Activated CD8-positive, alpha-beta memory T cell treated with anti-CD3 and anti-CD28 coated beads, Interleukin-2, amount 50 U/mL, for 48 hours (primary cell): ENCODE measurements around the gene RFTN1.
A peak's percentile ranks its signal among the peaks of the same experiment; 100 is the strongest.

ENCODE experiments used
- DNase-seq: peaks from one replicate; pipeline ENCODE4 v3.0.0-alpha.2; 2020

The RFTN1 gene

DNA sequence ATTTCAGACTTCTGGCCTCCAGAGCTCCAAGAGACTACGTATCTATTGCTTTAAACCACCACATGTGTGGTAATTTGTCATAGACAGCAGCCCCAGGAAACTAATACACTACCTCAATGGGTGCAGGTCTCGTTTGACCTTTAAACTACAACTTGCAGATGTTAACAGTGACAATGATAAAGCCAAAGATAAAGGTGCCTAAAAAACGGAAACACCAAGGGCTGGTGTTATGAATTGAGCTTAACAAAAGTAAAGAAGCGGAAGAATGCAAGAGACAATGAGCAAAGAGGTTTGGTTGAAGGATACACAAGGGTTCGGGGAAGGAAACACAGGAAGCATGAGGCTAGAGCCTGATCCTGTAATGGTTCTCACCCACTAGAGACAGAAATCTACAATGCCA is 50.8 kb downstream of the RFTN1 start:
- DNase-seq: no peak

DNA sequence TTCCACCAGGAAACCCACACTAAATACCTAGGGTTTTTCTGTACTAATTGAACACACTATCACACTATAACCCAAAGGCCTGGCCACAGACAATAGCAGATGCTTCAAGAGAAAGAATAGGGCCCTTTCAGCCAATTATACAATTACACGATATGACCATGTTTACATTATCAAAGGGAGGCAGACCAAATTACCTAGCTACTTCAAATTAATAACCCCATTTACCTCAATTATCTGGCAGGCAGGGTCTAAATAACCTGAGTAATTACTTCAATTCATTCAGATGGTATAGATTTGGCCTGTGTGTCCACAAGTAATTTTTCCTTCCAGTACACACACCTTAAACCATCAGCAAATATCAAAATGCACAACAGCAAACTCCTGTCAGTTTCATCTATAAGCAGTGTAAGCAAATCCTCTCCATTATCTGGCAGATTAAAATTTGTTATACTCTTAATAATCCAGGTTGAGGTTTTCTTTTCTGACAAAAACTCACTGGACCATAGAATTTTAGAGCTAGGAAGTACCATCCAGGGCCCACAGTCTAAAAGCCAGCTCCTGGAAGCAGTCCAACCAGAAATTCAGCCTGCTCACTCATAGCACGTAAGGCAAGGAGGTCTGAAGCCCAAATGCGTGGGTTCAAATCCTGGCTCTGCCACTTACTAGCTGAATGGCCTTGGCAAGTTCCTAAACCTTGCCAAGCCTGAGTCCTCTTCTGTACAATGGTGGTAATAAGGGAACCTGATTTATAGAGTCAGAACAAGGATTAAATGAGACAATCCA is 51.8 kb downstream of the RFTN1 start:
- DNase-seq: no peak

DNA sequence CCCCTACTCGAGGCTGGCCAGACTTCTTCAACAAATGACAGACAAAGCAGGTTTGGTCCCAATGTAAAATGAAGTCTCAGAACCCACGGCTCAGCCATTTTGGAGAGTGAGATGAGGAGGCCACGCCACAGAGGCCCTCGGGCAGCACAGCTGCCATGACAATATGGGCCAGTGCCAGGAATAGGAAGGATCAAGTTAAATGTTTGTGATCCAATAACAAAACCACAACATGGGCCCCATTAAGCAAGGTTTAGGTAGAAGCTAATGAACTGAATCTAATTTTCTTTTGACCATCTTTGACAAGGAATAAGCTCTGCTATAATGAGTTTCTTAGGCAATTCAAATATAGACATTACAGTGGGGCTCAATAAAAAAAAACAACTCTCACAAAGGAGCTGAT is 52.6 kb downstream of the RFTN1 start:
- DNase-seq: no peak

DNA sequence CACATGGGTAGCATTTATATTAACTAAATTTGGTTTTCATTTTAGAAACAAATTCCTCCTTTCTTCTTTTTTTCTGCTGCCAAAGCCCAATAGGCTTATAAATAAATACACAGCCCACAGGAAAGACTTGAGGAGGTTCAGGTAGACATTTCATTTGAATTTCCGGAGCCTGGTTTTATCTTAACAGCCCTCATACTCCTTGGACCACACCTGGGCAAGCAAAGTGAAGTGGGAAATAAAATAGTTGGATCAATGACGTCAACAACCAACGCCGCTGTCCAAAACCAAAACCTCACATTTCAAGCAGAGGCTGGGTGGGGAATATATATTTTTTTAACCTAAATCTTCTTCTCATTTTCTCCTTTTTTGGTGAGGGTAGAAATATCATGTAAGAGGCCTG is 53.2 kb downstream of the RFTN1 start:
- DNase-seq: no peak

DNA sequence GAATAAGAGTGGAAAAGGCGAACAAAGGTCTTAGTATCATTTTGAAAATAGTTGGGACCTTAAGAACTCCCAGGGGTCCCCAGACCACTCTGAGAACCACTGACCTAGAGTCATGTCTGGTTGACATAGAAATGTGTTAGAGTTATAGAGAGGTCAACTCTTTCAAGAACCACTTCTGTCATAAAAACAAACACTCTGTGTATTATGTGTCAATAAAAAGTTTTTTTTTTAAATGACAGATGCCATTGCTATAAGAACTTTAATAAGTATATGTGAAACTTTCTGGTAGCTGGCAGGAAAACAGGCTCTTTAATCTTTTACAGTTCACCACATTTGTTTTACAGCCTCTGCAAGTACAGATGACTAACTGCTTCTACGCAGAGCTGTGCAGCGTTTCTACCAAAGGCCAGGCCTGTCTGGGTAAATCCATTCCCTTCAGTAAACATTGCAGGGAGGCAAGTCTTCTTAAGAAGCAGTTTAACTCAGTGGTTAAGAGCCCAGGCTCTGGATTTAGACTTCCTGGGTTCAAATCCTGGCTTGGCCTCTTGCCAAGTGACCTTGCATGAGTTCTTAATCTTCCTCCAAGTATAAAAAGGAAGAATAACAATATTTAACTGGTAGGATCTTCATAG is 56.6 kb downstream of the RFTN1 start:
- DNase-seq: no peak

DNA sequence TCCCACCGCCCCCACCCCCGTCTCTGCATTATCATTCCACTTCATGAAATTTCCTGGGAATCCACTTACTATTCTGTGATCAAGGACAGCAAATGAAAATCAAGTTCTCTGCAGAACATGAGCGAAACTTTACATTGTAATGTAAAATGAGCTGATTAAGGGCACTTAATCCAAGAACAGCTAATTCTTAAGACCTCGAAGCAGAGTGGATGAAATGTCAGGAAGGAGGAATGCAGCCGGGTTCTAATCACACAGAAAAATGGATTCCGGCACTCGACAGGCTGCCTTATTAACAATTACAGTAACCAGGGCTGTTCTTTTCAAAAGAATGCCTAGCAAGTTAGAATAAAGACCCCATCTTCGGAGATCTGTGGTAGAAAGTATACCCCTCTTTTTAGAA is 57.5 kb downstream of the RFTN1 start:
- DNase-seq: no peak

DNA sequence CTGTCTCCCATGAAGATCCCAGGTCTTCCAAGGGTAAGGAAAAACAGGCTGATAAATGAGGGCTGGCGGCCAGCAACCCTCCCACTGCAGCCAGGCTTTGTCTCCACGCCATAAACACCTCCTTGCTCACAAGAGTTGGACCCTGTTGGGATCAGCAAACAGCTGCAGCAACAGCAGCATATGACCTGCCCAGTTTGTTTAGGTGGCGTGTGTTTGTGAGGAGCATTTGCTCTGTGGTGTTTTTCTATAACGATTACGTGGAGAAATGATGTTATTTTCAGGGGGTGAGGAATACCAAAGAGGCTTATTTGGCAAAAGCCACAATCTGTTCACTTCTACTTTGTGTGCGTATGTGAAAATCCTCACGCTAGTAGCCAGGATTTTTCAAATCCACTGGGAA is 58.5 kb downstream of the RFTN1 start:
- no peak for DNase-seq

DNA sequence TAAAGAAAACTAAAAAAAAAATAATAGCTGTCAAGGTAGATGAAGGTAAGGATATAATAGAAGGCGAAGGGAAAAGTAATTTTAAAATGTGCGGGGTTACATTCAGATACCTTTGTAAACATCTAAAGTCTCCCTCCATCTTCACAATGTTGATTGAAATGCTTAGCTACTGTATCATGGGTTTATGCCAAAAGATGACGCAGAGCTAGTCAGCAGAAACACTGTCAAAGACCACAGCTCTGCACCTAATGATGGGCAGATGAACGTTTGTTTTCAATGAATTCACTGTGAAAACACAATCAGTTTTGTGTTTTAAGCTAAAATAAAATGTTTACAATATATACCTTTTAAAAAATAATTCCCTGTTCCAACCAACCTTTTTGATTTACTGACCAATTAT is 61.2 kb downstream of the RFTN1 start:
- DNase-seq: no peak

DNA sequence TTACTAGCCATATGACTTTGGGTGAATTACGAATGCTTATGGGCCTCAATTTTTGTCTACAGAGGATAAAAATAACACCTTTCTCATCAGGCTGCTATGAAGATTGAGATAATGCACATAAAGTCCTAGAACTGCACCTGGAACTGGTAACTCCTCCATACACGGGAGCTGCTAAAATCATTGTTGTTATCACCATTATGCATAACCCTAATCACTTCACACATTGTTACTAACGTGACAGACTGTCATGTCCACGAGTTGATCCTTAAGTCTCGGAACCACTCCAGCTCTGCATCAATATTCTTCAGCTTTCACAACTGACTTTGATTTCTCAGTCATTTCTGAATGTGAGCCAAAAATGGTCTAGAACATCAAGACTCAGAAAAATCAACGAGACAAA is 64.1 kb downstream of the RFTN1 start:
- no peak for DNase-seq

DNA sequence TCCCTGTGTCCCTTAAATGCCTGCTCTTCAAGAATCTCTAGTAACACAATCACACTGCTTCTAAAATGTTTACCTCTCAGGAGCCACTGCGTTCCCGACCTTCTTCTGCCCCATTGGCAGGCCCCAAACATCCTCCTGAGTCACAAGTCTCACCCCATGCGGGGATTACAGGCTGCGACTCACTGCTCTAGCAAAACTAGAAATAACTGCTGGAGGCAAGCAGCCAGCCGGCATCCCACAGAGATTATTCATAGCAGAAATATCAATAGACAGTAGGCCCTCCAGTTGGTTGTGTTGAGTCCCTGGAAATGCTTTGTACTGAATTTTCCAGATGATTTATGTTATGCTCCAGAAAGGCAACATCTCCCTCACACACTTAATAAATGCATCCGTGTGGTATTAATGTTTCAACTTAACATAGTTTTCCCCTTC is 64.8 kb downstream of the RFTN1 start:
- DNase-seq: peak; percentile 73

DNA sequence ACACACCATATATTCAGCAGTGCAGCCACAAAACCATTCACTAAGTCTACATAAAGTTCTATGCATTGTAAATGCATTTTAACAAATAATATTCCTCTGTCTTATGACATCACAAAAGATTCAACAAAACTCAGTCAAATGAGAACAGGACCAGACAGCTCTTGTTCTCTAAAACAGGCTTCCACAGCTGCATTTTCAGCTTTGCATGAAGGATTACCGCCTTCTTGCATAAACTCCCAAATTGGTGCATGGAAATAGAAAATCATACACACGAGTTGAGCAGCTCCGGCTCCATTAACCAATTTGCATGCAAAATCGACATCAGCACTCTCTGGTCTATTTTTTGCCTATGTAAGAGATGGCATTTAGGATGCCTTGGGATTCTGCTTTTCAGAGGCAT is 66.4 kb downstream of the RFTN1 start:
- no peak for DNase-seq

DNA sequence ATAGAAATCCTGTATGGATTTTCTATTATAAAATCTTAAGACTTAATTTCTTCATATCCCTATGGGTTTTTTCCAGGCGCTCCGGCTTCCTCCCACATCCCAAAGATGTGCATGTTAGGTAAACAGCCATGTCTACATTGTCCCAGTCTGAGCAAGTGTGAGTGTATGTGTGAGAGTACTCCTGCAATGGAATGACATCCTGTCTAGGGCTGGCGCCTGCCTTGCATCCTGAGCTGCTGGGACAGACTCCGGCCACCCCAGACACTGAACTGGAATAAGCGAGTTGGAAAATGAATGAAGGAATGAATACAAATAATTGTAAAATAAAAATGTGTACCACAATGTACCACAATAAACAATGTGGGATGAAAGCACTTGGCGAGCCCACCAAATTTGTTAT is 69.2 kb downstream of the RFTN1 start:
- DNase-seq: no peak

DNA sequence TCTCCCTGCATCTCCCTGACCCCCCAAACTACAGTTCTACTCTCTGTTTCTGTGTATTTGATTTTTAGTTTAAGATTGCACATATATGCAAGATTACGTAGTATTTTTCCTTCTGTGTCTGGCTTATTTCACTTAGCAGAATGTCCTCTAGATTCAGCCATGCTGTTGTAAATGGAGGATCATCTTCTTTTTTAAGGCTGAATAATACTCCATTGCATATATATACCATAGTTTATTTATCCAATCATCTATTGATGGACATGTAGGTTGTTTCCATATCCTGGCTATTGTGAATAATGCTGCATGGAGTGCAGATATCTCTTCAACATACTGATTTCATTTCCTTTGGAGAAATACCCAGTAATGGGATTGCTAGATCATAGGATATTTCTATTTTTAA is 70.8 kb downstream of the RFTN1 start:
- DNase-seq: no peak

DNA sequence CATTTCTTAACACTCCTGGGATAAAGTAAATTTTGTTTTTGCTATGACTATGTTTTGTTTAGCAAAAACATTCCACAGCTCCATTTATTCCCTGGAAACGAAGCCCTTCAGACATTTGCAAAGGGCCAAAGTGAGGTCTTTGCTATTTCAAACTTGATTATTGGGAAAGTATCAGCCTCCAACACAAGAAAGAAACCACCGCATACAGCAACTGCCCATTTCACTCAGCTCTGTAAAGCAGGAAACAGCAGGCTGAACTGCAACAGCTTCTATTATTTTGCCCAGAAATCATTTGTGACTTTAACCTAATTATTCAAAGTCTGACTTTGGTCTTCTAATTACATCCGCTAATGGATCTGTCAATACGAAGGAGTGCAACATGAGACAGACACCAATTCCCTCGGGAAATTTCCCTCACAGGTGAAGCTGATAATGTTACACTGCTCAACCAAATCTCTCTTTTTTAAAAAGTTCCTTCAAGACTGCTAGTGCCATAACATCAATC is 72.1 kb downstream of the RFTN1 start:
- DNase-seq: no peak

DNA sequence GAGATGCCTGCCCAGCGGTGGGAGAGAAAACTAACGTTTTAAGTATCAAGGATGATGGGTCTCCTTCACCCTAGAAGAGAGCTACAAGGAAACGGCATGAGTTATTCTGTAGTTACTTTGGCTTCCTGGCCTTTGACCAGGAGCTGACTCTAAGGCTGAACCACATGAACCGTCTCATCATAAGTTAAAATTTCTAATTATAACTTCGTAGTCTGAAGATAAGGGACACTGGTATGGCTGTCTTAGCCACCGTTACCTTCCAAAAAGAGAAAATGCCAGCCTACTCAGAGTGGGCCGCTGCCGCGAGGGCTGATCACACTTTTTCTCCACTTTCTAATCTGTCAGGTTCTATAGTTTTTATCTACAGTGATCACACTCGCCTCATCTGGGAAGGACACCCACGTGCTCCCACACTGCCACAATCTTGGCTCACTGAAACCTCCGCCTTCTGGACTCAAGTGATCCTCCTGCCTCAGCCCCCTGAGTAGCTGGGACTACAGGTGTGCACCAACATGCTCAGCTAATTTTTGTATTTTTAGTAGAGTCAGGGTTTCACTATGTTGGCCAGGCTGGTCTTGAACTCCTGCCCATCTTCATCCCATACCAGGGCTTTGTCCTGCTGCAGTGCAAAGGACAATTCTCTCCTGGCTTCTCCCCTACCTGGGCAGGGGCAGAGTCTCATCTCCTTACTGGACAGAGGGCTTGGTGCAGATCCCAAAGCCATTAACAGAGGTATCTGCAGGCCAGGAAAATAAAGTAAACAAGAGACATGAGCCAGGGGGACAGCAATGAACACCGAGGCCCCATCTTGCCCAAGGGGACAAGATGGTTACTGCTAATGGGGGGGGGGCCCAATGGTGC is 73.4 kb downstream of the RFTN1 start:
- DNase-seq: no peak

DNA sequence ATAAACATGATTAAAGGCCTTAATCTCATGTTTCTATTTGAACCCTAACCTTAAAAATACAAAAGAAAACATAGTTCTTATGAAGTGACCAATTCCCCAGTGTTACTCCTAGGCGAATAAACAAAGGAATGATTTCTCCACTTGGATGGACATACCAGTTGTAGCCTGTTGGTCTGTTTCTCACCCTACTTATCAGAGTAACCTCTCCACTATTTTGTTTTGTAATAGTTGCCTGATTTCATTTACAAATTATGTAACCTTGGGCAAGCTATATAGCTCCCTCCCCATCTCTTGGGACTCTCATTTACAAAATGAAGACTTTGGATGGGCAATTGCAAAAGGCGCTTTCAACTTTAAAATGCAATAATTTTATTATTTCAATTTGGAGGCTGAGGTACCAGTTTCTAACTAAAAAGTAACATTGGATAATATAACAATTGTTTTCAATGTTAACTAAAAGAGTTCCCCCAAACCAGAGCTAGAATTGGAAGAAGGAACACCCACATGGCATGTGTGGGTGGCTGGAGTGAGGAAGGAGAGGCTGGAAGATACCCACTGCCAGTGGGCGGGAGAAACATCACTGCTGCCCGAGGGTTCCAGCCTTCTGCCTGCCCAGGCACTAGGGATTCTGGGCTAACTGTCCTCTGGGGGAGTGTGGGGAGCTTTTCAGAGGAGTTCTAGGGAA is 74.2 kb downstream of the RFTN1 start:
- no peak for DNase-seq

DNA sequence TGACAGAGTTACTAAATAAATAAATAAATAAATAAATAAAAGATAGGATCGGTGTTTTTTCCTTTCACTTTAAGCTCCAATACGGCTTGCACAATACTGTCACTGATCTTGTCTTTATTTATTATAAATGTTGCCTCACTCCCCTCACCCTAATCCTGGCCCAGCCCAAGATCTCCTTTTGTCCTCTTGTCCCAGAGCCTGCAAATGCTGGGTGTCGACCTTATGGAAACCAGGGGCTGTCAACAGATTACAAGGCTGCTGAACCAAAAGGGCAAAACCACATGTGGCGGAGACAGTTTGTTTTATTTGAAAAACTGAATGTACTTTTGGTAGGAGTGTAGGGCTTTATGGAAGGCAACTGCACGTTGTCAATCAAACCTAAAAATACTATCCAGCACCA is 75.9 kb downstream of the RFTN1 start:
- no peak for DNase-seq

DNA sequence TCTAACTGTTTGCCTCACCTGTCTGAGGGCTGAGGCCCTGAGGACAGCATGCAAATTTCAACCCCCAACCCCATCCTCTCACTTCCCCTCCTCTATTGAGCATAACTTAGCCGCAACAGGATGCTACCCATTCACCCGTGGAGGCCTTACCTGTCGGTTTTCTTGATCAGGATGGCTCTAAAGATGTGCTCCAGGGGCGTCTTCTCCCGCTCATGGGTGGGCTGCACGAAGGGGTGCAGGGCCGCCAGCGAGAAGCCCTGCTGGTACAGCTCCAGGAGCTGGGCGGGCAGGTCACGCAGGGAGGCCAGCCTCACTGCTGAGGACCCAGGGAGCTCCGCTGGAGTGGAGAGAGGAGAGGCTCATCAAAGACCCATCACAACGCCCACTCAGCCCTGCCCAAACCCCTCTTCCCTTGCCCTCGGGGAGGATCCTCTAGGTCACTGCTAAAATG is 79.8 kb downstream of the RFTN1 start:
- DNase-seq: no peak

DNA sequence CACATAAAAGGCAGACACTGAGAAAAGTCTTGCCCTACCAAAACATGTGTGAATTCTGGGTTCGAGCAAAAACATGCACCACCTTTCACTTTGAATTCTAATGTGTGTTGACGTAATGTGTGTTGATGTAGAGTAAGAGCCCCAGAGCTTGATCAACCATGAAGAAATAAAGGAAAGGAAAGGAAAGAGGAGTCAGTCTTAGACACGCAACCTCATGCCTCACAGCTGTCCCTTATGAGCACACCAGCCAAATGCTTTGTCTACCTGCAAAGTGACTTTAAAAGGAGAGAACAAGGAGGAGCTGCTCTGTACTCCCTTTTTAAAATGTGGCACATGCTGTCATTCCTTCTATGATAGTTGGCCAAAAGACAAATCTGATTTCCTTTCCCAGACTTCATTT is 80.8 kb downstream of the RFTN1 start:
- no peak for DNase-seq

DNA sequence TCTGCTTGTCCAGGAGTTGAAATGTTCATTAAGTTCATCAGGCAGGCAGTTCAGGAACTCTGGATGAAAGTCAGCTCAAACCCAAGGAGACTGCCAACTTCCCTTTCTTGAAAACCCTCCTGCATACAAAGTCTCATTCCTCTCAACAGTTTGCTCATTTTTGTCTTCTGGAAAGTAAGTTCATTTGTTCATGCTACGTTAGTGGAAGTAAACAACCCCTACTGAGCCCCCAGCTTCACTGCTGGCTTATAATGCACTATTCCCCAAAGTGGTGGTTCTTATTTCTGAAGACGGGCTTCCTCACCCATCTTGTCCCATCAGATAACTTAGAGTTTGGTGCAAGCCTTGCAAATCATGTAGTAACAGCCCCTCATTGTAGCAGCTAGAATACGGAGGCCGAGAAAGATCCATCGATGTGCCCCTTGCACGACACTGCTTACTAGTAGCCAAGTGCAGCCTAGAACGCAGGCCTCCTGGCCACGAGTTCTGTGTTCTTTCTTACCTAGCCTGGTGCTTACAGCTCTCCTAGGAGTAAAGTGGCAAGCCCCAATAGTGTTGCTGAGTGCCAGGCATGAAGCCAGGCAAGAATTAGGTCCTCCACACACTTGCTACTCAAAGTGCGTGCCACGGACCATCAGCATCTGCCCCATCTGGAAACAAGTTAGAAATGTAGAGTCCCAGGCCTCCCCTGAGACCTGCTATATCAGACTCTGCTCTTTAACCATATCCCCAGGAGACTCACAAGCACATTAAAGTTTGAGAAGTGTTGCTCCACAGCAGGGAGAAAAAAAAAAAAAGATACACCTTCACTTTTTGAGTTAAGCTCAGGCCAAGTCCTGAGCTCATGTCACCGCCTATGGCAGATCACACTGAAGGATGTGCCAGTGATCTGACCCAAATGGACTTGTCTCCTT is 82.5 kb downstream of the RFTN1 start:
- DNase-seq: no peak

DNA sequence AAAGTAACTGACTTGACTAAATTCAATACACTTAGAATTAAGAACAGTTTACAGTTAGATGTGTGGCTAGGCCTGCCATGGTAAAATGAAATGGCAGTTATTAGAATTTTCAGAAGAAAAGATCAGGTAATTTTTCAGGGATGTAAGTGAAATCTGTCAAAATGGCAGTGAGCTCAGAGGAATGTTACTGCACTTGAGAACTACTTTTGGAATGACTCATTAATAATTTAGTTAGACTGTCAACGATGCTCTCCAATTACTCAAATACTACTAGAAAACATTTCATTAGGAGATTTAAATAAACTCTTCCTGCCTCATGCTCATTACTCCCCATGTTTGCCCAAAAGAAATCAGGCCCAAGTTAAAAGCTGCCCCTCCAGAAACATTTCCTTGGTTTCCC is 84.4 kb downstream of the RFTN1 start:
- DNase-seq: no peak

DNA sequence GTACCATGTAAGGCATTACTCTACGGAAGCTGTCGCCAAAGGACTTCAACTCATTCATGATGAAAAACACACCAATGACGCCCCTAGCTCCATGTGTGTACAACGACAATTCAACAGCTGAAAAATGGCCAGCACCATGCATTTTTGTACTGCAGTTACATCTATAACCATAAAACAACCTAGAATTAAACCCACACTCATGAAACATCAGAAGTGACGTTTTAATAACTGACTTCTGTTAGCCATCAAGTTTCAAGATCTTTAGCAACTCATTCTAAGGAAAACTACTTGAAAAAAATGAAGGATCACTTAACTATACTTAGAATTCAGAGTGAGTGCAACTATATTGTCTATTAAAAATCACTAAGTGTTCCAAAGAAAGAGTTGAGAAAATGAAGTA is 84.9 kb downstream of the RFTN1 start:
- no peak for DNase-seq
